Panc1 (cell line): ENCODE data around the gene ANKRD17.

ENCODE experiments used
- CTCF ChIP-seq: fragments of 450-650 bp; IDR thresholded peaks from 2 replicates; pipeline ENCODE4 v1.5.1; 2017; ENCODE audit warnings: mild to moderate bottlenecking
- POLR2AphosphoS5 ChIP-seq: IDR thresholded peaks from 2 replicates; pipeline ENCODE4 v1.6.1; 2012; ENCODE audit warnings: mild to moderate bottlenecking, low read depth, low read length, moderate library complexity

- TF ChIP-seq CTCF (no peak), POLR2AphosphoS5 (no peak)
Measured at GRCh38 chr4:73086095-73086868, 172.3 kb downstream of the ANKRD17 start.
